A673 (cell line): ENCODE measurements around the gene TOM1L2. TPM values are rescaled to one million over a fixed set of nuclear protein-coding genes. Genes with fewer than 3 reads are reported as not detected.

Experiments
- BruUV-seq: library from RNA; stranded (reverse); fragments of 400-500 nt; replicated peaks from 2 replicates; lab custom pipeline; 2021; lab: Mats Ljungman, UMichigan
- CTCF ChIA-PET: fragments of 300-600 bp; sonication (Branson Sonifier 250); formaldehyde crosslinking; loops from one replicate; lab custom pipeline; 2022; ENCODE audit warnings: antibody characterized with exemption; lab: Charles Lee
- POLR2A ChIA-PET: fragments of 300-600 bp; sonication (Branson Sonifier 250); formaldehyde crosslinking; loops from one replicate; lab custom pipeline; 2022; ENCODE audit warnings: antibody characterized with exemption; ENCODE audit not compliant: low non-redundant PET; lab: Charles Lee
- DNase-seq: peaks from one replicate; pipeline ENCODE4 v3.0.0-alpha.2; 2015; ENCODE audit warnings: low spot score
- H3K27ac ChIP-seq: fragments of 200-600 bp; sonication (generic); 2 replicates; pipeline ENCODE4 v1.5.1; 2016; ENCODE audit warnings: mixed run types, low read depth, mild to moderate bottlenecking, mixed read lengths, antibody characterized with exemption, low read length; ENCODE audit not compliant: poor library complexity, severe bottlenecking
- H3K27me3 ChIP-seq: fragments of 200-600 bp; sonication (generic); replicated peaks from 2 replicates; pipeline ENCODE4 v1.6.1; 2017; ENCODE audit warnings: mixed run types, low read depth, mild to moderate bottlenecking, mixed read lengths, antibody characterized with exemption, low read length; ENCODE audit not compliant: insufficient read depth, poor library complexity
- H3K36me3 ChIP-seq: fragments of 200-600 bp; sonication (generic); 2 replicates; pipeline ENCODE4 v1.6.1; 2016; ENCODE audit warnings: mixed run types, mild to moderate bottlenecking, mixed read lengths, antibody characterized with exemption, low read length; ENCODE audit not compliant: insufficient read depth, poor library complexity, severe bottlenecking
- H3K4me1 ChIP-seq: fragments of 200-600 bp; sonication (generic); 2 replicates; pipeline ENCODE4 v1.6.1; 2017; ENCODE audit warnings: mixed run types, mild to moderate bottlenecking, mixed read lengths, antibody characterized with exemption, low read length; ENCODE audit not compliant: insufficient read depth, poor library complexity, severe bottlenecking
- H3K4me3 ChIP-seq: fragments of 200-600 bp; sonication (generic); 2 replicates; pipeline ENCODE4 v1.5.1; 2016; ENCODE audit warnings: low read depth, mixed run types, mild to moderate bottlenecking, mixed read lengths, low read length; ENCODE audit not compliant: poor library complexity, severe bottlenecking
- H3K9me3 ChIP-seq: fragments of 200-600 bp; sonication (generic); 2 replicates; pipeline ENCODE4 v1.6.1; 2016; ENCODE audit warnings: mixed run types, low read depth, mild to moderate bottlenecking, mixed read lengths, antibody characterized with exemption, low read length; ENCODE audit not compliant: poor library complexity, severe bottlenecking
- EZH2 ChIP-seq: fragments of 200-600 bp; sonication (generic); IDR thresholded peaks from 2 replicates; pipeline ENCODE4 v1.6.1; 2017; ENCODE audit warnings: borderline replicate concordance, low read depth, mild to moderate bottlenecking, mixed read lengths, antibody characterized with exemption, low read length; ENCODE audit not compliant: poor library complexity, severe bottlenecking
- intact Hi-C: fragments of 100-400 bp; cut with micrococcal nuclease; formaldehyde crosslinking; loops from one replicate; pipeline ENCODE4 v1.10.0; 2022; ENCODE audit not compliant: unreplicated experiment
- total RNA-seq: library from RNA; stranded (reverse); gene quantifications from 2 replicates; pipeline ENCODE4 v1.2.3, GENCODE V29; 2021
- TF ChIP-seq, protein P1 (sequence below): fragments of 300-800, 200-600 bp; sonication (generic); conservative IDR thresholded peaks from 2 replicates; pipeline ENCODE4 v1.5.1; 2017; ENCODE audit warnings: low read depth, mild to moderate bottlenecking, antibody characterized with exemption, low read length, moderate library complexity, mixed read lengths

Gene TOM1L2
- total RNA-seq, 1 experiment from 2014 or later, result 10.0 TPM

DNA sequence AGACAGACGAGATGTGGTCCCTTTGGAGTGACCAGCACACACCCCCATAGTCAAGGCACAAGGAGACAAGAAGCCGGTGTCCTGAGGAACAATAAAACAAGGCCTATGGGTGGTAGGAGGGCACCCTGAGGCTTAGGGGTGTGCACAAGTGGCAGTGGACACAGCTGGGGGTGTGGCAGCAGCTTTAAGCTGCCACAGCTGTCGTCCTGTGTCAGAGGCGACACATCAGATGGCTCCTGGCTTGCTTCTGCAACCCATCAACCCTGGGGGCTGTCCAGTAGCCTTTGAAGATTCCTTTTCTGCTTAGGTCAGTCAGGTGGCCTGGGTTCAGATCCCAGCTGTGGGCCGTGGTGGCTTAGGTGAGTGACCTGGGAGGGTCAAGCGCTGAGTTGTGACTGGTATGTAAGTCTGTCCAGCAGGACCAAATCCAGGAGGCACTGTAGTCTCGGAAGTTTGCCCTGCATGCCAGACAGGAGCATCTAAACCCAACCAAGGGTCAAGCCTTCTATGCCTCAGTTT is 16.3 kb upstream of the TOM1L2 start:
- ChIA-PET CTCF (interaction anchor here (0.6 kb wide), 1 partner anchor 63 kb away, joined by 8 read pairs; no protein-coding TSS in a partner anchor), POLR2A (no interaction called here)
- H3K9me3 ChIP-seq, result no peaks in the 10 kb centered on the region
- DNase-seq, result no peak
- H3K27me3 ChIP-seq, result no peaks in the 10 kb centered on the region
- no peak for TF ChIP-seq EZH2
- TF ChIP-seq, protein P1, sequence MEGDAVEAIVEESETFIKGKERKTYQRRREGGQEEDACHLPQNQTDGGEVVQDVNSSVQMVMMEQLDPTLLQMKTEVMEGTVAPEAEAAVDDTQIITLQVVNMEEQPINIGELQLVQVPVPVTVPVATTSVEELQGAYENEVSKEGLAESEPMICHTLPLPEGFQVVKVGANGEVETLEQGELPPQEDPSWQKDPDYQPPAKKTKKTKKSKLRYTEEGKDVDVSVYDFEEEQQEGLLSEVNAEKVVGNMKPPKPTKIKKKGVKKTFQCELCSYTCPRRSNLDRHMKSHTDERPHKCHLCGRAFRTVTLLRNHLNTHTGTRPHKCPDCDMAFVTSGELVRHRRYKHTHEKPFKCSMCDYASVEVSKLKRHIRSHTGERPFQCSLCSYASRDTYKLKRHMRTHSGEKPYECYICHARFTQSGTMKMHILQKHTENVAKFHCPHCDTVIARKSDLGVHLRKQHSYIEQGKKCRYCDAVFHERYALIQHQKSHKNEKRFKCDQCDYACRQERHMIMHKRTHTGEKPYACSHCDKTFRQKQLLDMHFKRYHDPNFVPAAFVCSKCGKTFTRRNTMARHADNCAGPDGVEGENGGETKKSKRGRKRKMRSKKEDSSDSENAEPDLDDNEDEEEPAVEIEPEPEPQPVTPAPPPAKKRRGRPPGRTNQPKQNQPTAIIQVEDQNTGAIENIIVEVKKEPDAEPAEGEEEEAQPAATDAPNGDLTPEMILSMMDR, result no peak
- intact Hi-C loops, result no loop called here
- no TSS peak for BruUV-seq
- no peaks in the 10 kb centered on the region for H3K4me1 ChIP-seq
- H3K36me3 ChIP-seq, result no peaks in the 10 kb centered on the region
- no peak overlapping the region for H3K4me3 ChIP-seq
- H3K27ac ChIP-seq, result no peak overlapping the region

DNA sequence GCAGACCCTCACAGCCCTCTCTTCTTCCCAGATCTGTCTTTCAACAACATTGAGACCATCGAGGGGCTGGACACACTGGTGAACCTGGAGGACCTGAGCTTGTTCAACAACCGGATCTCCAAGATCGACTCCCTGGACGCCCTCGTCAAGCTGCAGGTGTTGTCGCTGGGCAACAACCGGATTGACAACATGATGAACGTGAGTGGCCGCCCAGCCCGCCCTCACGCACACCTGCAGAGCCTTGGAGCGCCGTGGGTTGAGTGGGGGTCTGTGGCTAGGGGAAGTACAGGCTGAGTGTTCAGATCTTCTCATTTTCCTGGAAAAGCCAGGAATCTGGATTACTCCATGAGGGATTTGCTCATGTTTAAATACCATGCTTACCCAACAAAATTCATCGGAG is 15.7 kb upstream of the TOM1L2 start:
- no TSS peak for BruUV-seq
- TF ChIP-seq, protein P1, result no peak
- no peak for TF ChIP-seq EZH2
- no peaks in the 10 kb centered on the region for H3K4me1 ChIP-seq
- no peaks in the 10 kb centered on the region for H3K36me3 ChIP-seq
- H3K27me3 ChIP-seq, result no peaks in the 10 kb centered on the region
- no peak for DNase-seq
- no peak overlapping the region for H3K4me3 ChIP-seq
- no peak overlapping the region for H3K27ac ChIP-seq
- POLR2A ChIA-PET, result no interaction called here
- H3K9me3 ChIP-seq, result no peaks in the 10 kb centered on the region
- intact Hi-C loops, result no loop called here
- CTCF ChIA-PET, result interaction anchor here (0.6 kb wide), 1 partner anchor 63 kb away, joined by 8 read pairs; no protein-coding TSS in a partner anchor

DNA sequence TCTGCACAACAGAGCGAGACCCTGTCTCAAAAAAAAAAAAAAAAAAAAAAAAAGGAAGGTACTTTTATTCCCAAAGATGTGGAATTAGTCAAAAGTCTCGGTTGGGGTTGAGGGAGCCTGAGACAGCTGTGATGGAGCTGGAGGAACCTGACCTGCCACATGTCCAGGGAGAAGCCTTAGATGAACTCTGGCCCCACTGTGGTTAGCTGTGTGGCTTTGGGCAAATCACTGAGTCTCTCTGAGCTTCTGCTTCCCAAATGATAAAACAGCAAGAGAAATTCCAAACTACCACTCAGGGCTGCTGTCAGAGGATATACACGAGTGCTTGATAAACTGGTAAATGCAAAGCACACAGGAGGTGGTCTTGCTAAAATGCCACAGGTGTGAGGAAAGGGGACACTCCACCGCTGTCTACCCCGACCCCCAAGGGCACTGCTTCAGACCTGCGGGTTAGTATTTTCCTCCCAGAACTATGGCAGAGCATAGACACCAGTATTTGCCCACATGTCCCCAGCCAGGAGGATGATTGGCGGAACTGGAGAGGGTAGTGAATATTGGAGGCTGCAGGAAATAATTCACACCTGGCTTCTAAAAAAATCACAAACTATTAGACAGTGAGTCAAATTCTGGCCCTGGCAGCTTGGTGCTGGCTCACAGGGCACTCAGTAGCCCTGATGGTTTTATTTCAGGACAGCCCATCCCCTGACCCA is 15.1 kb upstream of the TOM1L2 start:
- BruUV-seq, result no TSS peak
- POLR2A ChIA-PET, result no interaction called here

More for the DNA sequence above, 15.1 kb upstream of the TOM1L2 start:
- Histone ChIP-seq H3K27ac (no peak overlapping the region), H3K4me1 (no peaks in the 10 kb centered on the region), H3K36me3 (no peaks in the 10 kb centered on the region), H3K9me3 (no peaks in the 10 kb centered on the region), H3K4me3 (no peak overlapping the region), H3K27me3 (no peaks in the 10 kb centered on the region)
- CTCF ChIA-PET, result no interaction called here
- intact Hi-C loops, result no loop called here
- TF ChIP-seq, protein P1, result no peak
- no peak for TF ChIP-seq EZH2
- no peak for DNase-seq
